Trophoblast cell (in vitro differentiated cells and primary cell): Measurements from ENCODE around the gene ITGB8.

Experiments
- DNase-seq, 2 donors: peaks; one replicate each; pipeline ENCODE4 v3.0.0-alpha.2; 2016
- H2AFZ ChIP-seq: 2 replicates; pipeline ENCODE4 v1.6.1; 2013; ENCODE audit warnings: low read length, moderate library complexity, mild to moderate bottlenecking; ENCODE audit not compliant: insufficient read depth, poor library complexity
- H2AK5ac ChIP-seq: 2 replicates; pipeline ENCODE4 v1.6.1; 2013; ENCODE audit warnings: mild to moderate bottlenecking, low read length
- H2BK120ac ChIP-seq: 2 replicates; pipeline ENCODE4 v1.6.1; 2013; ENCODE audit warnings: low read length, mild to moderate bottlenecking, moderate library complexity; ENCODE audit not compliant: insufficient read depth, poor library complexity
- H2BK12ac ChIP-seq: 2 replicates; pipeline ENCODE4 v1.6.1; 2013; ENCODE audit warnings: mild to moderate bottlenecking, low read length, moderate library complexity
- H2BK5ac ChIP-seq: 2 replicates; pipeline ENCODE4 v1.6.1; 2013; ENCODE audit warnings: low read length, low read depth, moderate library complexity, mild to moderate bottlenecking; ENCODE audit not compliant: poor library complexity
- H3K14ac ChIP-seq: 2 replicates; pipeline ENCODE4 v1.6.1; 2013; ENCODE audit warnings: mild to moderate bottlenecking, low read length
- H3K18ac ChIP-seq: 2 replicates; pipeline ENCODE4 v1.6.1; 2013; ENCODE audit warnings: mild to moderate bottlenecking, low read length
- H3K23ac ChIP-seq: 2 replicates; pipeline ENCODE4 v1.6.1; 2013; ENCODE audit warnings: low read length
- H3K27ac ChIP-seq: 2 replicates; pipeline ENCODE4 v1.5.1; 2013; ENCODE audit warnings: low read depth, mild to moderate bottlenecking, inconsistent platforms, low read length, moderate library complexity
- H3K27me3 ChIP-seq: 2 replicates; pipeline ENCODE4 v1.6.1; 2013; ENCODE audit warnings: inconsistent platforms, mild to moderate bottlenecking, low read length, moderate library complexity; ENCODE audit not compliant: insufficient read depth
- H3K36me3 ChIP-seq, 2 experiments: 1 replicate in 1 of 2; 2 replicates in 1 of 2; pipeline ENCODE4 v1.6.1; 2013; ENCODE audit warnings: low read length in 2 of 2, mild to moderate bottlenecking in 2 of 2, moderate library complexity in 1 of 2; ENCODE audit not compliant: insufficient read depth in 2 of 2, control insufficient read depth in 1 of 2
- H3K4ac ChIP-seq: 2 replicates; pipeline ENCODE4 v1.6.1; 2013; ENCODE audit warnings: low read depth, mild to moderate bottlenecking, low read length, moderate library complexity
- H3K4me1 ChIP-seq, 2 experiments: 1 replicate in 1 of 2; 2 replicates in 1 of 2; pipeline ENCODE4 v1.6.1; 2013; ENCODE audit warnings: low read length in 2 of 2, mild to moderate bottlenecking in 2 of 2, moderate library complexity in 1 of 2; ENCODE audit not compliant: insufficient read depth in 2 of 2, control insufficient read depth in 1 of 2
- H3K4me2 ChIP-seq: 2 replicates; pipeline ENCODE4 v1.6.1; 2013; ENCODE audit warnings: inconsistent platforms, mild to moderate bottlenecking, low read length, moderate library complexity
- H3K4me3 ChIP-seq: 2 replicates; pipeline ENCODE4 v1.5.1; 2013; ENCODE audit warnings: mild to moderate bottlenecking, low read depth, low read length, inconsistent platforms
- H3K79me1 ChIP-seq: one replicate; pipeline ENCODE4 v1.6.1; 2013; ENCODE audit warnings: low read length
- H3K79me2 ChIP-seq: 2 replicates; pipeline ENCODE4 v1.6.1; 2013; ENCODE audit warnings: low read length, mild to moderate bottlenecking; ENCODE audit not compliant: control insufficient read depth, insufficient read depth, poor library complexity
- H3K9ac ChIP-seq: 2 replicates; pipeline ENCODE4 v1.6.1; 2013; ENCODE audit warnings: mild to moderate bottlenecking, low read length
- H3K9me3 ChIP-seq: 2 replicates; pipeline ENCODE4 v1.6.1; 2013; ENCODE audit warnings: low read depth, mild to moderate bottlenecking, control low read depth, inconsistent platforms, low read length; ENCODE audit not compliant: insufficient read depth
- H4K12ac ChIP-seq: 2 replicates; pipeline ENCODE4 v1.6.1; 2013; ENCODE audit warnings: low read depth, mild to moderate bottlenecking, low read length, moderate library complexity
- H4K8ac ChIP-seq: 2 replicates; pipeline ENCODE4 v1.6.1; 2013; ENCODE audit warnings: low read depth, mild to moderate bottlenecking, low read length, moderate library complexity
- H4K91ac ChIP-seq: one replicate; pipeline ENCODE4 v1.6.1; 2013; ENCODE audit warnings: low read depth, mild to moderate bottlenecking, low read length, moderate library complexity
- WGBS: extraction: QIAGEN DNeasy Blood & Tissue Kit; methylation state at CpG from one replicate; pipeline ENCODE4 v1.1.7; 2013; ENCODE audit warnings: missing lambda C conversion rate; ENCODE audit not compliant: insufficient read length, insufficient coverage; ENCODE audit errors: extremely low coverage; 5-methylcytosine and 5-hydroxymethylcytosine counted together

ITGB8 gene

DNA sequence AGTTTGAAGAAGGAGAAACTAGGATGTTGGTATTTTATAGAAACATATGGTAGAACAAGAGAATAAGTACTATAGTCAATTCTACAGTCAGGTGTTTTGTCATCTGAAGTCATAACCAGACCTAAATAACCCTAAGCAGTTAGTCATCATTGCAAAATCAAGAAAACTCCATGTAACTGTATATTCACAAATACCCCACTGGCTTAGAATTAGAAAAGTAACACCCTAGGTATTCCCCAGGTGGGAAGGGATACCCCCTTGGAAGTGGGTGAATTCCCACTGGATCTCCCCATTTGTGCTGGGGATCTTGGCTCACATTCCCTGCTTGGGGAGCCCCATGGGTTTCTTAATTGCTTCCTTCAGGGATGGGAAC, 45.9 kb upstream of the ITGB8 start:
- Histone ChIP-seq H3K4me1 (no peaks in the 10 kb centered on the region), H2AK5ac (no peak overlapping the region), H3K36me3 (no peaks in the 10 kb centered on the region)

DNA sequence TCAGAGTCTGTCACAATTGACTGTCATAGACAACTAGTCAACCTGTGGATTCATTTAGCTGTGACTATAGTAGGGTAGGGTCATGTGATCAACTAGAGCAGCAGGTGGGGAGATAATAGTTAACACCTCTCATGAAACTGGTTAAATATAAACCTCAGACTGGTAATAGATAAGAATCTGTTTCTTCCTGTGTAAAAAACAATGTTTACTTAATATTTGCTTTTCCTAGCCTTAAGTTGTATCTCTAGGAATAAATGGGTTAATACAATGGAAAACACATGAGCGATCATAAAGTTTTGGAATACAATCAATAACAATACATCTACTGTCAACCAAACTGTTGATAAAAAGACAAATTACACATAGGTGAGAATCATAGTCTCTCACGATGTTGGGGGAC, 43.4 kb upstream of the ITGB8 start:
- H3K18ac ChIP-seq, result no peak overlapping the region
- H3K4me1 ChIP-seq, result no peaks in the 10 kb centered on the region
- no peak overlapping the region for H2BK120ac ChIP-seq
- H3K9ac ChIP-seq, result no peak overlapping the region
- H3K14ac ChIP-seq, result no peak overlapping the region
- H3K9me3 ChIP-seq, result no peaks in the 10 kb centered on the region
- H3K27me3 ChIP-seq, result no peaks in the 10 kb centered on the region
- no peak overlapping the region for H2AK5ac ChIP-seq
- H4K12ac ChIP-seq, result no peak overlapping the region
- H3K4me3 ChIP-seq, result no peak overlapping the region
- no peak overlapping the region for H3K4ac ChIP-seq
- H4K8ac ChIP-seq, result no peak overlapping the region
- H2AFZ ChIP-seq, result no peak overlapping the region
- H3K36me3 ChIP-seq, result no peaks in the 10 kb centered on the region
- DNase-seq, result no peak
- no peak overlapping the region for H3K4me2 ChIP-seq
- no peaks in the 10 kb centered on the region for H3K79me1 ChIP-seq
- H4K91ac ChIP-seq, result no peak overlapping the region
- H2BK12ac ChIP-seq, result no peak overlapping the region
- no CpG with 5 or more reads among the region's 2 CpGs for WGBS
- H3K79me2 ChIP-seq, result no peaks in the 10 kb centered on the region
- H3K27ac ChIP-seq, result no peak overlapping the region
- no peak overlapping the region for H2BK5ac ChIP-seq
- no peak overlapping the region for H3K23ac ChIP-seq

More for the DNA sequence above, 45.9 kb upstream of the ITGB8 start:
- no peaks in the 10 kb centered on the region for H3K27me3 ChIP-seq
- no peak overlapping the region for H3K27ac ChIP-seq
- no peak overlapping the region for H3K4me2 ChIP-seq
- DNase-seq, result no peak
- H4K8ac ChIP-seq, result no peak overlapping the region
- H3K9me3 ChIP-seq, result no peaks in the 10 kb centered on the region
- no peak overlapping the region for H3K18ac ChIP-seq
- no peak overlapping the region for H3K23ac ChIP-seq
- H2BK5ac ChIP-seq, result no peak overlapping the region
- no peak overlapping the region for H4K12ac ChIP-seq
- H3K4me3 ChIP-seq, result no peak overlapping the region
- H3K79me1 ChIP-seq, result no peaks in the 10 kb centered on the region
- H4K91ac ChIP-seq, result no peak overlapping the region
- H2BK120ac ChIP-seq, result no peak overlapping the region
- no peaks in the 10 kb centered on the region for H3K79me2 ChIP-seq
- no peak overlapping the region for H3K14ac ChIP-seq
- H2BK12ac ChIP-seq, result no peak overlapping the region
- no peak overlapping the region for H3K4ac ChIP-seq
- H2AFZ ChIP-seq, result no peak overlapping the region
- H3K9ac ChIP-seq, result no peak overlapping the region

- Histone ChIP-seq H4K12ac (no peak overlapping the region), H3K18ac (no peak overlapping the region), H4K8ac (no peak overlapping the region), H2AK5ac (no peak overlapping the region), H3K27ac (no peak overlapping the region), H3K4ac (no peak overlapping the region), H3K4me3 (no peak overlapping the region), H2AFZ (no peak overlapping the region), H3K23ac (no peak overlapping the region), H3K9me3 (no peaks in the 10 kb centered on the region), H3K4me2 (no peak overlapping the region), H3K9ac (no peak overlapping the region), H3K79me1 (no peaks in the 10 kb centered on the region), H3K14ac (no peak overlapping the region), H3K4me1 (no peaks in the 10 kb centered on the region), H3K36me3 (no peaks in the 10 kb centered on the region), H4K91ac (no peak overlapping the region), H2BK12ac (no peak overlapping the region), H2BK120ac (no peak overlapping the region), H3K27me3 (no peaks in the 10 kb centered on the region), H3K79me2 (no peaks in the 10 kb centered on the region), H2BK5ac (no peak overlapping the region)
- no peak for DNase-seq
- no CpG with 5 or more reads among the region's 2 CpGs for WGBS
These were observed 42.7 kb upstream of the ITGB8 start for GRCh38 chr7:20288036-20288435.

DNA sequence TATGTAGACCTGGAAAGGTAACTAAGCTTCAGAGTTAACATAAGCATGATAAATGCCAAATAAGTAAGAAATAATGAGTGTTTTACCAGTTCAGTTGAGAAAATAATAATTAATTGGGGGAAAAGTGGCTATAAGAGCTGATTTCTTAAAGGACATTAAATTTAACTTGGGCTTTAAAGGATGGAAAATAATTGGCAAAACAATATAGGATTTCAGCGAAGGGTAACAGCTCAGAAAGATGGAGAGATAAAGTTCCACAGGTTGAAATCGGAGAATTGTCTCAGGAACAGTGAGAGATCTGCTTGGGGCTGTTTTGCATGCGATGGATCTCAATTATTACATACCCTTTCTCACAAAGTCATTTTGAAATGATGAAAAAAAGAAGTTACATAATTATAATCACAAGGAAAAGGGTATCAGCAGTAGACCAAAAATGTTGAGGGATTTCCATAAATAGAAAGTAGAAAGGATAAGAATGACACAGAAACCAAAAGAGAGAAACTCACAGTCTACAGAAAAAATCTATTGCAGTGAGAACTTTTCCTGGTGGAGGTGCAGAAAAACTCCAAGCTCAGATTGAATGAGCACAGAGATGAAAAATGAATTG, 40.1 kb upstream of the ITGB8 start:
- H4K12ac ChIP-seq, result no peak overlapping the region
- DNase-seq, result no peak
- H2BK5ac ChIP-seq, result no peak overlapping the region
- H4K91ac ChIP-seq, result no peak overlapping the region
- H3K14ac ChIP-seq, result no peak overlapping the region
- no peak overlapping the region for H2AFZ ChIP-seq
- H2AK5ac ChIP-seq, result no peak overlapping the region
- no peak overlapping the region for H3K18ac ChIP-seq
- H3K4me1 ChIP-seq, result no peaks in the 10 kb centered on the region
- H3K9ac ChIP-seq, result no peak overlapping the region
- WGBS, result no CpG with 5 or more reads among the region's 3 CpGs
- no peaks in the 10 kb centered on the region for H3K27me3 ChIP-seq
- no peak overlapping the region for H3K4me3 ChIP-seq
- no peak overlapping the region for H3K27ac ChIP-seq
- no peaks in the 10 kb centered on the region for H3K9me3 ChIP-seq
- no peak overlapping the region for H4K8ac ChIP-seq
- H3K36me3 ChIP-seq, result no peaks in the 10 kb centered on the region
- no peak overlapping the region for H2BK12ac ChIP-seq
- H2BK120ac ChIP-seq, result no peak overlapping the region
- H3K4ac ChIP-seq, result no peak overlapping the region
- H3K23ac ChIP-seq, result no peak overlapping the region
- no peaks in the 10 kb centered on the region for H3K79me2 ChIP-seq
- no peaks in the 10 kb centered on the region for H3K79me1 ChIP-seq
- no peak overlapping the region for H3K4me2 ChIP-seq
